Astrocyte (in vitro differentiated cells and primary cell): ENCODE measurements around the gene EXOC6B.

ENCODE experiments used
- CTCF ChIP-seq: IDR thresholded peaks from 2 replicates; pipeline ENCODE4 v1.5.1; 2011; ENCODE audit warnings: low read depth, mild to moderate bottlenecking, inconsistent platforms, low read length, moderate library complexity; ENCODE audit not compliant: insufficient read depth
- EZH2 ChIP-seq: IDR thresholded peaks from 2 replicates; pipeline ENCODE4 v1.6.1; 2012; ENCODE audit warnings: mild to moderate bottlenecking, low read length, inconsistent platforms; ENCODE audit not compliant: insufficient read depth

GRCh38 chr2:72276876-72277275, 549.0 kb downstream of the EXOC6B start:
- no peak for TF ChIP-seq EZH2
- no peak for TF ChIP-seq CTCF
